Measurements from ENCODE around the gene BTG2.

- TF ChIP-seq CTCF (IDR thresholded peaks at IDR 0.05) = no peak
- TF ChIP-seq POLR2AphosphoS5 (IDR thresholded peaks at IDR 0.05) = no peak
- TF ChIP-seq POLR2A (IDR thresholded peaks at IDR 0.05) = no peak
These were observed 25.9 kb downstream of the BTG2 start for GRCh38 chr1:203331224-203331623.
